ENCODE results near the gene SUMO3. TPM values are rescaled to one million over a fixed set of nuclear protein-coding genes. Genes with fewer than 3 reads are reported as not detected.

Gene SUMO3
- total RNA-seq, 4 donors from 2014 or later = 30.5 to 38.3 (median 35.9) TPM

- Histone ChIP-seq H3K9me3 (no peaks in the 10 kb centered on the region), H3K36me3 (peaks cover 80% of the 10 kb centered on the region), H3K27ac (no peak overlapping the region), H3K4me3 (no peak overlapping the region), H3K4me1 (peaks cover 4% of the 10 kb centered on the region), H3K27me3 (no peaks in the 10 kb centered on the region)
- WGBS = 85% methylated on average over 20 of the region's 20 CpGs
- peak in 1 of 2 donors; percentile 49 for DNase-seq (ENCODE audit: low spot score in 2 of 2)
- TF ChIP-seq POLR2AphosphoS5 (IDR thresholded peaks at IDR 0.05) (no peak), EP300 (IDR thresholded peaks at IDR 0.05) (no peak), POLR2A (IDR thresholded peaks at IDR 0.05) (no peak)
- TF ChIP-seq, protein P1, sequence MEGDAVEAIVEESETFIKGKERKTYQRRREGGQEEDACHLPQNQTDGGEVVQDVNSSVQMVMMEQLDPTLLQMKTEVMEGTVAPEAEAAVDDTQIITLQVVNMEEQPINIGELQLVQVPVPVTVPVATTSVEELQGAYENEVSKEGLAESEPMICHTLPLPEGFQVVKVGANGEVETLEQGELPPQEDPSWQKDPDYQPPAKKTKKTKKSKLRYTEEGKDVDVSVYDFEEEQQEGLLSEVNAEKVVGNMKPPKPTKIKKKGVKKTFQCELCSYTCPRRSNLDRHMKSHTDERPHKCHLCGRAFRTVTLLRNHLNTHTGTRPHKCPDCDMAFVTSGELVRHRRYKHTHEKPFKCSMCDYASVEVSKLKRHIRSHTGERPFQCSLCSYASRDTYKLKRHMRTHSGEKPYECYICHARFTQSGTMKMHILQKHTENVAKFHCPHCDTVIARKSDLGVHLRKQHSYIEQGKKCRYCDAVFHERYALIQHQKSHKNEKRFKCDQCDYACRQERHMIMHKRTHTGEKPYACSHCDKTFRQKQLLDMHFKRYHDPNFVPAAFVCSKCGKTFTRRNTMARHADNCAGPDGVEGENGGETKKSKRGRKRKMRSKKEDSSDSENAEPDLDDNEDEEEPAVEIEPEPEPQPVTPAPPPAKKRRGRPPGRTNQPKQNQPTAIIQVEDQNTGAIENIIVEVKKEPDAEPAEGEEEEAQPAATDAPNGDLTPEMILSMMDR (IDR thresholded peaks at IDR 0.05) = no peak
Measured at GRCh38 chr21:44773291-44773932, 44.5 kb downstream of the SUMO3 start.

GRCh38 chr21:44771896-44772525, 45.9 kb downstream of the SUMO3 start:
- WGBS = 96% methylated on average over 17 of the region's 17 CpGs
- H3K4me3 ChIP-seq = no peak overlapping the region
- no peak overlapping the region for H3K27ac ChIP-seq
- H3K27me3 ChIP-seq = no peaks in the 10 kb centered on the region
- peaks cover 74% of the 10 kb centered on the region for H3K36me3 ChIP-seq
- TF ChIP-seq POLR2A (IDR thresholded peaks at IDR 0.05) = no peak
- TF ChIP-seq POLR2AphosphoS5 (IDR thresholded peaks at IDR 0.05) = no peak
- TF ChIP-seq EP300 (IDR thresholded peaks at IDR 0.05) = no peak
- DNase-seq (ENCODE audit: low spot score in 2 of 2) = no peak
- no peaks in the 10 kb centered on the region for H3K4me1 ChIP-seq
- no peaks in the 10 kb centered on the region for H3K9me3 ChIP-seq

DNA sequence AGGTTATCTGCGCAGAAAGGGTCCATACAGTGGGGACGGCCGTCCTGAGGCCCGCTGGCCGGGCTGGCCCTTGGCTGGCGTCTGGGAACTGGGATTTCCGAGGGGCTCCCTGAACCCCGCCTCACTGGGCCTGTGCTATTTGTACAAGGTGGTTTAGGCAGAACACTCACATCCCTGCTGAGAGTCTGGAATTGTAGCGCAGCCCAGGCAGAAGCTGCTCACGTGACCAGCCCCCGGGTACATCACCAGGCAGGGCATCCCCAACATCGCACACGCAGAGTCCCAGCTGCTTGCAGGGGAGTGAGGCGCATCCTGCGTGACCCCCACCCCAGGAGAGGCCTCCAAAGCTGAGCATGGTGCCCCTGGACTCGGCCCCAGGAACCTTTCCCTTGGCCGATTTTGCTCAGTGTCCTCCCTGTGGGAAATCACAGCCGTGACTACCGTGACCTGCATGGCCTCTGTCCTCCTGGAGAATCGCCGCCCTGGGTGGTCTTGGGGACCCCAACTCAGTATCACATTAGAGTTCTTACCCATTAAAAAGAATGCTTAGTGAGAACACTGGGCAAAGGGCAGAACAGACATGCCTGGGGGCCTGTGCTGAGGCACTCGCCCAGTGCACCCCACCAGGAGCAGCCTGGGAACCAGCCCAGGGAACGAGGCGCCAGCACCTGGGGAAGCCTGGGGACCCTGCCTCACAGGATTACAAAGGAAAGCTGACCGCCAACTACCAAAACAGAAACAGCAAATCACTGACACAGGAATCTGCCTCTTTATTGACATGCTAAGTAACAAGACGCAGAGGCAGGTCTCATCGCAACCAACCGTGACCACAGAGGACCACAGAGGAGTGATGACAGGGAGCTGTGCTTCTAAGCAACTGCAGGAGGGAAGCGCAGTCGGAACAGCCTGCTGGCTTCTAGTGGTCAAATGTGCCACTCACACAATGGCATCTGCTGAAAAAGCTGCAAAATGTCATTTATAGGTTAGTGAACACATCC, 49.7 kb downstream of the SUMO3 start:
- H3K4me1 ChIP-seq = peaks cover 18% of the 10 kb centered on the region
- no peak overlapping the region for H3K27ac ChIP-seq
- 92% methylated on average over 14 of the region's 30 CpGs for WGBS
- TF ChIP-seq EP300 (IDR thresholded peaks at IDR 0.05) (no peak), POLR2A (IDR thresholded peaks at IDR 0.05) (no peak), POLR2AphosphoS5 (IDR thresholded peaks at IDR 0.05) (no peak)
- TF ChIP-seq, protein P1 (IDR thresholded peaks at IDR 0.05) = no peak
- H3K36me3 ChIP-seq = peaks cover 47% of the 10 kb centered on the region
- H3K4me3 ChIP-seq = no peak overlapping the region
- H3K9me3 ChIP-seq = no peaks in the 10 kb centered on the region
- peak in 1 of 2 donors; percentile 71 for DNase-seq (ENCODE audit: low spot score in 2 of 2)
- H3K27me3 ChIP-seq = no peaks in the 10 kb centered on the region

GRCh38 chr21:44766818-44767354, 51.0 kb downstream of the SUMO3 start:
- H3K27ac ChIP-seq = no peak overlapping the region
- peak in 1 of 2 donors; percentile 71 for DNase-seq (ENCODE audit: low spot score in 2 of 2)
- H3K4me3 ChIP-seq = no peak overlapping the region
- no peaks in the 10 kb centered on the region for H3K9me3 ChIP-seq
- 81% methylated on average over 9 of the region's 11 CpGs for WGBS
- peaks cover 18% of the 10 kb centered on the region for H3K4me1 ChIP-seq
- no peak for TF ChIP-seq POLR2AphosphoS5 (IDR thresholded peaks at IDR 0.05)
- no peak for TF ChIP-seq POLR2A (IDR thresholded peaks at IDR 0.05)
- TF ChIP-seq, protein P1 (IDR thresholded peaks at IDR 0.05) = no peak
- no peak for TF ChIP-seq EP300 (IDR thresholded peaks at IDR 0.05)
- H3K27me3 ChIP-seq = no peaks in the 10 kb centered on the region
- peaks cover 36% of the 10 kb centered on the region for H3K36me3 ChIP-seq

DNA sequence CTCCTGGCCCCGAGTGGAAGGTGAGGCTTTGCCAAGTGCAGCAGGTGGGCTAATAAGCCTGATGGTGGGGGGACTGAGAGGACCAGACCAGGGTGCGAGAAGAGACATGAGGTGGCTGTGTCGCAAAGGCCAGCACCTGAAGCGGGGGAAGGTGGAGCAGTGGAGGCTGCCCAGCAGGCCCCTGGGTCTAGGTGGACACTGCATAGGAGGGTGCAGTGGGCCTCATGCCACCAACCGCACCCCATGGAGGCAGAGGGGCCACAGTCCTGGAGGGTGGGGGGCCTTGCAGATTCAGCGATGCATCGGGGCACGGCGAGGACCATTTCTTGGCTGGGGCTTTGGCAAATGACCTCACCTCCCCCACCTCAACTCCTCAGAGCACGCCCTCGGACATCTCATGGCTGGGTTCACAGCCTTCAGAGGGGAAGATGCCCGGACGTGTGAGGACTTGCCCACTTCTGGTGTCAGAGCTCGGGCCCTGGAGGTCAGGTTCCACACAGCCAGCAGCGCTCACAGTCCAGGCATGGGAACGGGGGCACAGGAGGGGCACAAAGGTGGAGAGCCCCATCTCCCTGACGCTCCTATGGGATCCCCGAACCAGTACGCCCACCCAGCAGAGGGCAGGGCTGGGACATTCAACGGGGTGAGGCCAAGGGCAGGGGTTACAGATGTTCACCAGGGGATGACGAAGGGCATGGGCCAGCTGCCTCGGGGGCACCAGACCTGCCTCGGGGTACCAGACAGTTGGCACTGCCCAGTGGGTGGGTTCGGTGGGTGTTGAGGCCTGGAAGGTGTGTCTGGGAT, 51.6 kb downstream of the SUMO3 start:
- Histone ChIP-seq H3K36me3 (peaks cover 29% of the 10 kb centered on the region), H3K4me1 (peaks cover 18% of the 10 kb centered on the region), H3K9me3 (no peaks in the 10 kb centered on the region), H3K27ac (no peak overlapping the region), H3K27me3 (no peaks in the 10 kb centered on the region), H3K4me3 (no peak overlapping the region)
- 80% methylated on average over 13 of the region's 24 CpGs for WGBS
- TF ChIP-seq POLR2A (IDR thresholded peaks at IDR 0.05) = no peak
- no peak for TF ChIP-seq POLR2AphosphoS5 (IDR thresholded peaks at IDR 0.05)
- no peak for TF ChIP-seq EP300 (IDR thresholded peaks at IDR 0.05)
- TF ChIP-seq, protein P1 (IDR thresholded peaks at IDR 0.05) = no peak
- DNase-seq (ENCODE audit: low spot score in 2 of 2) = peak in 1 of 2 donors; percentile 59

Measured in suprapubic skin (tissue), 4 donors.